ENCODE data around the gene OVCA2.

Gene OVCA2

DNA sequence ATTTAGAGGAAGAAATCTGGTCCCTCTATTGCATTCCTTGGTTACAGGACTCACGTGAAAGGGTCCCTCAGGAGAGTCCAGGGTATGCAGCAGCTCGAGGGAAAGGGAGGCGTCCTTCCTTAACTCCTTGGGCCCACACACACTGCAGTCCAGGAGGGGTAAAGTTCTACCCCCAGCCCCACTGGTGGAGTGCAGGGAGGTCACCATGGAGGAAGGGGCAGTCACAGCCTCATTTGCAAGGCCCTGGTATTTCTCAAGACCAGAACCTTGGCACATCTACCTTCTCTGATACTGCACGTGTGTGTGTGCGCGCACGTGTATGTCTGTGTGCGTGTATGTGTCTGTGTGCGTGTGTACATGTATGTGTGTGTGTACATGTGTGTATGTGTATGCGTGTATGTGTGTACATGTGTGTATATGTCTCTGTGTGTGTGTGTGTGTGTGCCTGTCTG lies 24.2 kb downstream of the OVCA2 start:
- no peak for DNase-seq (ENCODE audit: low spot score)

DNA sequence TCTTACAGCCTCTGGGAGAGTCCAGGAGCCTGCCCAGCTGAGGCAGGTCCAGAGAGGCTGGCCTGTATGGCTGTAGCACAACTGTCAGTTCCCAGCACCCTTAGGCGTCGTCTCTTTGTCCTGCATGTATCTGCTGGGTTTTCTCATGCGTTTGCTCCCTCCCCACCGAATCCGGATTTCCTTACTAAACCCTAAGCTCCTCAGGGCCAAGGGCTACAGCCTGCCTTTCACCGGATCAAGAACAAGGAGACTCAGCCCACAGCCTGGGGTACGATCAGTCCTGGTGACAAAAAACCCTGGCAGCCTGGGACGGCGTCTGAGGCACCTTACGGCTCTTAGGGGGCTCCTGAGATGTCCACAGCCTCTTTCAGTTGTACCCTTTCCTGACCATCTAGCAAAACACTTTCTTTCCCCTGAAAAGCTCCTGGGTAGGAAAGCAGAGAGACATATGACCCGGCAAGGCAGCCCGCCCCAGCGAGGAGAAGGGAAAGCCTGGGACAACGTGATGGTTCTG lies 25.3 kb downstream of the OVCA2 start:
- no peak for DNase-seq (ENCODE audit: low spot score)

DNA sequence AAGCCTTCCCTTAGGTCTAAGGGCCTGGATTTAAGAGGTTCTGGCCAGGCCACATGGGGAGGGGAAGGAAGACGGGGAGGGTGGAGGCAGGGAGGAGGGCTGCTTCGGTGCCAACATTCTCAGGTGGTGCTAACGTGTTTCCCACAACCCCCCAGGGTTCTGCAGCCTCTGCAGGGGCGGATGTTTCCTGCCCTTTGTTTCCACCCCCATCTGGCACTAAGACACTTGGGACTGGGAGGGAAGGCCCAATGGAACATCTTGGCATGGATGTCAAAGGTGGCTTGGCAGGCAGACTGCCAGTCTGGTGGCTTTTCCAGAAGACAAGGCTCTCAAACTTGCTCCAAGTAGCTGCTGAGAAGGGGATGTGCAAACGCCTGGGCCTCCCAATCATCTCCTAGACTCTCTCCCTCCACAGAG lies 25.8 kb downstream of the OVCA2 start:
- no peak for DNase-seq (ENCODE audit: low spot score)

- no peak for DNase-seq (ENCODE audit: low spot score)
Measured at GRCh38 chr17:2068031-2068518, 26.3 kb downstream of the OVCA2 start.

DNA sequence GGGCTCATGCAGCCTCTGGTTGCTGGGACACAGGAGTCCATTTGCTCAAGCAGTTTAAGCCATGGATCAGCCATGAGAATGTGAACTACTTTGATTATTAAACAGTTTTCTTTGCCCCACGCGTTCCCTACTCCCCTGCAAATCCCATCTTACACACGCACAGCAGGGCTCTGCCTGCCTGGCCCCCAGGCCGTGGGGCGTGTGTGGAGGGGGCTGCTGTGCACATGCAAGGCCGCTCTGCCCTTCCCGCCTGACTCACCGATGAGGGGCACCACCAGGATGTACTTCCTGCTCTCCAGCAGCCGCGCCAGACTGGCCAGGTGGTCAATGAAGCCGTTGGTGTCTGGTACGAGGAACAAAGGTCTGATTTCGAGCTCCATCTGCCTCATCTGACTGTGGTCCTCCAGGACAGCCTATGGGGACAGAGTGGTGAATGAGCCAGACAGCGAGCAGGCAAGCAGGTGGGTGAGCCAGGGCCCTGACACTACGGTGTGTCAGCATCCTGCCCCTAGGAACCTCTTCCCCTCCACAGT lies 26.8 kb downstream of the OVCA2 start:
- no peak for DNase-seq (ENCODE audit: low spot score)

GRCh38 chr17:2070241-2071023 lies 28.6 kb downstream of the OVCA2 start:
- peak; percentile 27 for DNase-seq (ENCODE audit: low spot score)

- no peak for DNase-seq (ENCODE audit: low spot score)
Measured at GRCh38 chr17:2071024-2071385, 29.2 kb downstream of the OVCA2 start.

DNA sequence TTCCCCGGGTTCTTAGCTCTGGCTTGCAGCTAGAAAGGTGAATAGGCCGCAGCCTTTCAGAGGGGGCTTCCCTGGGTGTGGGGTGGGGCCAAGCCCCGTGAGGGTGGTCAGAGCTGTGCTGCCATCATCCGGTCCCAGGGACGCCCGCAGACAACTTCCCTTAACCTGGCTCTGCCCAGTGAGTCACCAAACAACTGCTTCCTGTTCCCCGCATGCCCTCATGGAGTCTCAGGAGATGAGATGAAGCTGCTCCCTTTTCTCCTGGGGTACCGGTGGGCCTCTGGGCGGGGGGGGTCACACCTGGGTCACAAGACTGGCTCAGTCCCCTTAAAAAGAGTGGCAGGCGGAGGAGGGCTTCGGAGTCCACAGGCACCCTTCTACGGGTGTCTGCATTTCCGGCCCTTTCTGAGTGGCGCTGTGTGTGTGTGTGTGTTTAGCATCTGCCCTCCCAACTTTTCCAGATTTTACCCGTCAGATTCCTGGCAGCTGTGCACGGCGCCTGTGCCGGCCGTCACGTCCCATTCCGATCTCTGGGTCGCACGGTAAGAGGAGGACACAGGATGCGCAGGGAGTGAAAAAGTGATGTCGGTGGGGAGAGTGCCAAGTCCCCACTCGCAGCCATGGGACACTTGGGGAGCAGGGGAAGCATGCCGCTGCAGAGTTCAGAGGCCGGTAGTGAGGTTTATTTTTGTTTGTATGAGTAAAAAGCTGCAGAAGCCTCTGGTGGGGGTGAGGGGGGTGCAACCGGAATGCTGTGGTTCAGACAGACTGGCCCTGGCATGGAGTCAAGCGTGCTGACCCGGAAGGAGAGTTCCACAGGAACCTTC lies 29.8 kb downstream of the OVCA2 start:
- no peak for DNase-seq (ENCODE audit: low spot score)

DNA sequence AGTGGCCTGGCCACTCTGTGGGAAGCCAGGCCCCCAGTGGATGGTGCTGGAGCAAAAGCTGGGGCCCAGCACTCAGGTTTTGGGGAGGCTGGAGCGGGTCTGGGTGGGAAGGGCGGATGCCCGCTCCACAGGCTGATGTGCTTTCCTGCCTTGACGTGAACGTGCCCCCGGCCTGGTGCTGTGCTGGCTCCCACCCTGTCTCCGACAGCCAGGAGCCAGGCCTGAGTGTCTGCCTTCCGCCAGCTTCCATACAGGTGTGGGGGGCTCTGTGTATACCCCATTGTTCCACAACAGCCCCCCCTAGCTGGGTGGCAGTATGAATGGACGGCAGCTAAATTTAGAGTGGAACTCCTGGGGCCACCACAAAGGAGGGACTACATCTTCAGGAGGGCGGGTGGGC lies 33.1 kb downstream of the OVCA2 start:
- DNase-seq (ENCODE audit: low spot score): no peak

DNA sequence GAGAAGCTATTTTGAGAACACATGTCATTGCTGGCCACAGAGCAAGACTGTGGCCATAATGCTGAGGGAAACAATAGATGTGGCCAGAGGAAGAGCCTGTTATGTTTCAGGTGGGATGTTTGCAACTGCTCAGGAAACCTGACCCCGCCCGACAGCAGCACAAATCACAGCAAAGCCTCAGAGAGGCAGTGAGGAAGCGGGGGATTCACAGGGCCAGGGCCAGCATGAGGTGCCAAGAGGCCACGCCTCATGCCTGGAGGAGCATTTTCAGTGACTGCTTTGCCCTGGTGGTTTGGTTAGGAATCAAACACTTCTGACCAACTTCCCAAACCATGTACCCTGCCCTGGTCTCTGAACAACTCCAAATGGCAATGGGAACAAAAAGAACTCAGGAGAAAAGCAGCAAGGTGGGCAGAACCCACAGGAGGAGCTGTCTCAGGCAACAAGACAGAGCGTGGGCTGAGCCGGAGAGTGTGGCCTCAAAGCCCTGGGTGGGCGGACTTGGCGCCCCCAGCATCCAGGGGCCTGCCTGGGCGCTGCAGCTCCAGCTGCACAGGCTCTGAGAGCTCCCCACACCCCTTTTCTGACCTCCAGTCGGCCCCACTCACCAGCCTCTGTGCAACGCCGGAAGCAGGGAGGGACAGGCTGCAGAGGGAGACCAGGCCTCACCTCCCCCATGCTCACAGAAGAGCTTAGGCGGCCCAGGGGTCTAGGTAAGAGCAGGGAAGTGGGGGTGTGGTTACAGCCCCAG lies 33.7 kb downstream of the OVCA2 start:
- DNase-seq (ENCODE audit: low spot score): no peak

GRCh38 chr17:2076087-2076984 lies 34.5 kb downstream of the OVCA2 start:
- DNase-seq (ENCODE audit: low spot score): no peak

DNA sequence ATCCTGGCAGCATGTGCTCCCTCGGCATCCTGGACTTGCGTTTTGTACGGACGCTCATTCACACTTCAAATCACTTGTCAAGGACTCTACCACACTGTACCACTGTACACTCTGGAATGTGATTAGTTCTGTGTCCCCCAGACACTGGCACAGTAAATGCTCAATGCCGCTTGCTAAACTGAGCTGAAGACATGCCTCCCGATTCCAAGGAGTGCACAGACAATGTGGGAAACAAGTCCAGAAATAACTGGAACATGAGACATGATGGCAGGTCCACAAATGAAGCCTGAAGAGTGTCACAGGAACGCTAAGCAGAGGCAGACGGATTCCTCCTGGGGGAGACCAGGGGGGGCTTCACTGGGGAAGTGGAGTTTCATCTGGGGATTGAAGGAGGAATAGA lies 35.2 kb downstream of the OVCA2 start:
- no peak for DNase-seq (ENCODE audit: low spot score)

- no peak for DNase-seq (ENCODE audit: low spot score)
Measured at GRCh38 chr17:2081564-2081963, 39.7 kb downstream of the OVCA2 start.

DNA sequence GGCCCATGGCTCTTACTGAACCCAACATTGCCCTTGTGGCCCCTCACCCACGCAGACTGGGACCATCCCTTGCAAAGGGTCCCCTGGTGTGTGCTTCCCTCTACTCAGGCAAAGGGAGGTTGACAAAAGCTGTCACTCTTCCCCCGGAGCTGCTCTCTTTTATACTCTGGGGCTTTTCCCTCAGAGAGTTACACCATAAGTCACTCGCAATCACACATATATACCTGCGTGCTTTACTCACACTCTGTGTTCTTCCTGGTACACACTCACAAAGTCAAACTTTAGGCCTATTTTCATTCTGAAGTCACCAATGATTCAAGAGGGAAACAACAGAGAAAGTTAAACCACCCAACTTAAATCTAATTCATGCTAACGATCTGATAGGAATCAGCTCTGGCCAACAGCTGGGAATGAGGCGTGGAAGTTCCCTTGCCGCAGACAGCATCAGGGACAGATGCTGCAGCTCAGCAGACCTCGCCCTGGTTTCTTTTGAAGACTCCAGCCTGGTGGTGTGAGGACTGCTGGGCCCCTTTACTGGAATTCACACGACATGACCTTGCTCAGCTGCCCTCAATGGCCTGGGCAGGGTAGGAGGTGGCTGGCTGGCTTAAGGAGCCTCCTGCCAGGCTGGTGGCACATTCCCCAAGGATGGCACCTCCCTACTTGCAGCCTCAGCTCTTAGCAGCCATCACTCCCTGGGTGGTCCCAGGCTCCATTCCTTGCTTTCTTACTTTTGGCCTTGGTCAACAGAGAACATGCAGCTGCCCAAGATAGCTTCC lies 40.4 kb downstream of the OVCA2 start:
- DNase-seq (ENCODE audit: low spot score): no peak

GRCh38 chr17:2083613-2084035 lies 41.8 kb downstream of the OVCA2 start:
- no peak for DNase-seq (ENCODE audit: low spot score)

- DNase-seq (ENCODE audit: low spot score): no peak
Measured at GRCh38 chr17:2084036-2084765, 42.4 kb downstream of the OVCA2 start.

DNA sequence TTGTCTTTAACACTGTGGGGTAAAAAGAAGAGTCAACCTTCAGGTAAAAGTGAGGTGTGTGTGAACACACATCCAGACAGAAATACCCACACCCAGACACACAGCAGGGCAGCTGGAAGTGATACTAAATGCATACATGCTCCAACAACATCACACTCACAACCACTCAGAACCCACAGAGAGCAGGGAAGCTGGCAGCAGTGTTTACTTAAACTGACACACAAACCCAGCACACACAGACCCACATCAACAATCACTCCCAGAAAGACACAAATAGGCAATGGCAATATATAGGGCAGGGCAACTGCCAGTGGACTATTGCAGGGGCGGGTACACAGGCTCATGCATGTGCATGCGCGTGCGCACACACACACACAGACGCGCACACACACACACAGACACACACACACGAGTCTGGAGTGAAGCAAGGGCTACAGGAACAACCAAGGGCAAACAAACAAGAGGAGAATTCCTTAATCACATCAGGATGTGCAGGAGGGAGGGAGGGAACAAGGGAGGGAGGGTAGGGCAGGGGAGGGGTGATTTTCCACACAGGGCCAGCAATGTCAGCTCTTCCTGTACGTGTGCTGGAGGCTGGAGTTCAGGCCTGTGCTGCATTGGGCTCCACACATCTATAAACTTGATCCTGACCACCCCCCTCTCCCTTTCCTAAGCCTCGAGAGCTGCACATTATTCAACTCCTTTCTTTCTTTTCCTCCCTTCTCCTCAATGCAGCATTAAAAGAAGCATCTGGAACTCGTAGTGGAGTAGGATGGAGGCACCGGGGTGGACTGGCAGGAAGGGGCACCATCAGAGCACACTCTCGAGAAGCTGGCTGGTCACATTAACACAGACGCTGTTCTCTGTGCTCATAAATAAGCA lies 43.2 kb downstream of the OVCA2 start:
- no peak for DNase-seq (ENCODE audit: low spot score)

- DNase-seq (ENCODE audit: low spot score): no peak
Measured at GRCh38 chr17:2085648-2085949, 43.8 kb downstream of the OVCA2 start.

DNA sequence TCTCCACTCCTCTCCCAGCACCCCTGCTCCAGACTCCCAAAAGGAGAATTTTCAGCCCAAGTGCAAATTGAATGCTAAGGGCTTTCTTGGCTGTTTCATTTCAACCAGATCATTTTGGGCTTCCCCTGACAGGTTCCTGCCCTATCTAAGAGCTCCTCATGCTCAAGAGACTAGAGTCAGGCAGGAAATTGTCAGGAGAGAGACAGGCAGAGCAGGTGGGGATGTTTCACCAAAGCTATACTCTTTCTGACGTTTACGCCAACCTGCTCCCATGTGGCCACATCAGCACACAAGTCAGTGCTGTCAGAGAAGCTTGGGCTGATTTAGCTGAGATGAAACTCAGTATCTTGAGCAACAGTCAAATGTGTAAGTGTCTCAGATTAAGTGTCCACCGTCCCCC lies 44.5 kb downstream of the OVCA2 start:
- DNase-seq (ENCODE audit: low spot score): no peak

All from CD4-positive, alpha-beta T cell treated with Interleukin-2 at 100 ng/mL for 4 hours (primary cell).